K562 (cell line): ENCODE measurements around the gene MACROD2. TPM values are rescaled to one million over a fixed set of nuclear protein-coding genes. Genes with fewer than 3 reads are reported as not detected.

ENCODE experiments used
- ATAC-seq: fragments of 200-7000 bp; cut with Tn5 transposase; 3 replicates; pipeline ENCODE4 v1.9.1; 2020; ENCODE audit warnings: moderate library complexity
- BruUV-seq: library from RNA; stranded (reverse); fragments of 400-500 nt; replicated peaks from 2 replicates; lab custom pipeline; 2021; lab: Mats Ljungman, UMichigan
- CTCF ChIA-PET: fragments of 300-600 bp; formaldehyde crosslinking; extraction: SDS; loops from one replicate; lab custom pipeline; 2021; ENCODE audit warnings: low intra/inter-chr PET ratio; lab: Yijun Ruan, JAX
- POLR2A ChIA-PET: fragments of 300-600, 350-650 bp; sonication (Branson Sonifier 250); formaldehyde crosslinking; extraction: SDS; loops from one replicate; lab custom pipeline; 2021; ENCODE audit warnings: antibody characterized with exemption, inconsistent platforms; lab: Yijun Ruan, JAX
- DNase-seq, 4 experiments: peaks; one replicate each; pipeline versions ENCODE4 v3.0.0 to v3.0.0-alpha.2; 2011 to 2018; ENCODE audit warnings: low spot score in 3 of 4, mixed read lengths in 3 of 4; ENCODE audit errors: extremely low read depth in 1 of 4
- FAIRE-seq: peaks from 2 replicates; lab custom pipeline; 2011; peaks lifted over from hg19 to GRCh38; lab: Jason Lieb, UNC
- H2AFZ ChIP-seq: 2 replicates; pipeline ENCODE4 v1.6.0; 2011; ENCODE audit warnings: low read depth, low read length, control low read depth, inconsistent platforms
- H3K27ac ChIP-seq: fragments of 200-600 bp; 3 replicates; pipeline ENCODE4 v1.8.0; 2011; ENCODE audit warnings: low read depth, mild to moderate bottlenecking, control low read depth, inconsistent platforms, low read length, moderate library complexity, mixed read lengths; ENCODE audit errors: extremely low read depth
- H3K27me3 ChIP-seq, 2 experiments: fragments of 300-600 bp in 1 of 2; 2 replicates in 1 of 2; 3 replicates in 1 of 2; pipeline versions ENCODE4 v1.6.0 to v1.8.0; 2011; ENCODE audit warnings: inconsistent platforms in 2 of 2, low read length in 2 of 2, mild to moderate bottlenecking in 1 of 2, mixed read lengths in 1 of 2, moderate library complexity in 1 of 2; ENCODE audit not compliant: control insufficient read depth in 2 of 2, insufficient read depth in 2 of 2
- H3K36me3 ChIP-seq: fragments of 300-600 bp; 3 replicates; pipeline ENCODE4 v1.8.0; 2011; ENCODE audit warnings: mild to moderate bottlenecking, low read length, inconsistent platforms; ENCODE audit not compliant: control insufficient read depth, insufficient read depth
- H3K4me1 ChIP-seq, 2 experiments: fragments of 200-600 bp in 1 of 2; replicated peaks in 1 of 2; 2 replicates in 1 of 2; 3 replicates in 1 of 2; pipeline versions ENCODE4 v1.5.1 to v1.8.0; 2011; ENCODE audit warnings: inconsistent platforms in 2 of 2, low read length in 2 of 2, mild to moderate bottlenecking in 1 of 2, mixed read lengths in 1 of 2, moderate library complexity in 1 of 2; ENCODE audit not compliant: control insufficient read depth in 2 of 2, insufficient read depth in 2 of 2
- H3K4me2 ChIP-seq: 2 replicates; pipeline ENCODE4 v1.6.1; 2011; ENCODE audit warnings: low read length, control low read depth, inconsistent platforms, mixed read lengths; ENCODE audit not compliant: insufficient read depth
- H3K4me3 ChIP-seq: fragments of 200-600 bp; sonication (generic), shearing (Covaris generic); 2 replicates; pipeline ENCODE4 v1.5.1; 2016; ENCODE audit warnings: control low read depth, inconsistent platforms
- H3K79me2 ChIP-seq: fragments of 200-600 bp; 3 replicates; pipeline ENCODE4 v1.8.0; 2011; ENCODE audit warnings: low read length, inconsistent platforms; ENCODE audit not compliant: control insufficient read depth, insufficient read depth
- H3K9ac ChIP-seq, 2 experiments: 2 replicates each; pipeline versions ENCODE4 v1.6.0 to v1.6.1; 2011; ENCODE audit warnings: low read depth in 2 of 2, low read length in 2 of 2, control low read depth in 1 of 2, inconsistent platforms in 1 of 2, mild to moderate bottlenecking in 1 of 2, mixed read lengths in 1 of 2; ENCODE audit not compliant: insufficient read depth in 1 of 2
- H3K9me1 ChIP-seq: one replicate; pipeline ENCODE4 v1.6.0; 2011; ENCODE audit warnings: inconsistent platforms, mild to moderate bottlenecking, low read length, moderate library complexity; ENCODE audit not compliant: control insufficient read depth, insufficient read depth
- H3K9me3 ChIP-seq: replicated peaks from 2 replicates; pipeline ENCODE4 v1.5.1; 2011; ENCODE audit warnings: low read depth, low read length, inconsistent platforms; ENCODE audit not compliant: control insufficient read depth, insufficient read depth
- H4K20me1 ChIP-seq: replicated peaks from 2 replicates; pipeline ENCODE4 v1.6.1; 2011; ENCODE audit warnings: low read length, inconsistent platforms, mixed read lengths; ENCODE audit not compliant: control insufficient read depth, insufficient read depth
- ATF1 ChIP-seq, 2 experiments: fragments of 450-650 bp in 1 of 2; IDR thresholded peaks; 2 replicates each; pipeline ENCODE4 v1.6.1; 2016; ENCODE audit warnings: missing compliant biosample characterization in 1 of 2, missing genetic modification characterization in 1 of 2
- TAF15 ChIP-seq: fragments of 200-400 bp; formaldehyde crosslinking; IDR thresholded peaks from 2 replicates; pipeline ENCODE4 v1.6.1; 2017; ENCODE audit warnings: mild to moderate bottlenecking, low read depth, low read length, moderate library complexity
- WGBS: fragments of 100-300 bp; shearing (Covaris generic); methylation state at CpG from one replicate; pipeline ENCODE4 v1.1.6; 2016; ENCODE audit warnings: low coverage, mixed read lengths; ENCODE audit not compliant: insufficient coverage; ENCODE audit errors: missing lambda C conversion rate; 5-methylcytosine and 5-hydroxymethylcytosine counted together
- in situ Hi-C: fragments of 300-500 bp; cut with MboI; formaldehyde crosslinking; loops from 4 replicates; pipeline ENCODE4 v1.15.0; 2018; ENCODE audit warnings: inconsistent platforms, mixed read lengths
- intact Hi-C: fragments of 100-400 bp; cut with micrococcal nuclease; formaldehyde crosslinking; loops from 2 replicates; pipeline ENCODE4 v1.14.2; 2022
- polyA plus RNA-seq, 8 experiments: library from polyadenylated mRNA; depleted of rRNA in 4 of 8; stranded (reverse) in 5 of 8; unstranded in 3 of 8; fragments of >200 nt; fragmentation: Nextera tagmentation in 2 of 8; fragmentation: Illumina TruSeq in 1 of 8; extraction: Ambion mirVana in 2 of 8; extraction: Trizol in 1 of 8; gene quantifications; 2 replicates each; pipeline versions ENCODE4 v1.2.1 to v1.2.3, GENCODE V29; 2011 to 2014; ENCODE audit warnings: inconsistent platforms in 1 of 8, missing spikeins in 1 of 8
- total RNA-seq, 7 experiments: library from RNA; depleted of rRNA in 6 of 7; stranded (reverse); fragments of >200 nt in 6 of 7; fragmentation: Illumina TruSeq in 2 of 7; extraction: Trizol in 2 of 7; gene quantifications; 2 replicates each; pipeline versions ENCODE4 v1.2.1 to v1.2.3, GENCODE V29; 2011 to 2021; ENCODE audit warnings: low replicate concordance in 1 of 7
- TF ChIP-seq, protein P1 (sequence below): IDR thresholded peaks from 3 replicates; pipeline ENCODE4 v1.6.1; 2011; ENCODE audit warnings: borderline replicate concordance, mild to moderate bottlenecking; ENCODE audit not compliant: insufficient read length, insufficient read depth
- TF ChIP-seq, protein P2 (sequence below): sonication (generic); formaldehyde crosslinking; IDR thresholded peaks from 2 replicates; pipeline ENCODE4 v1.8.1; 2023; ENCODE audit warnings: missing genetic modification reagents, mild to moderate bottlenecking, borderline replicate concordance

Gene MACROD2
- total and polyA plus RNA-seq, 9 of the 15 experiments (the other 6 are each of a cell fraction or from before 2014, with no cell fraction given), result not detected

DNA sequence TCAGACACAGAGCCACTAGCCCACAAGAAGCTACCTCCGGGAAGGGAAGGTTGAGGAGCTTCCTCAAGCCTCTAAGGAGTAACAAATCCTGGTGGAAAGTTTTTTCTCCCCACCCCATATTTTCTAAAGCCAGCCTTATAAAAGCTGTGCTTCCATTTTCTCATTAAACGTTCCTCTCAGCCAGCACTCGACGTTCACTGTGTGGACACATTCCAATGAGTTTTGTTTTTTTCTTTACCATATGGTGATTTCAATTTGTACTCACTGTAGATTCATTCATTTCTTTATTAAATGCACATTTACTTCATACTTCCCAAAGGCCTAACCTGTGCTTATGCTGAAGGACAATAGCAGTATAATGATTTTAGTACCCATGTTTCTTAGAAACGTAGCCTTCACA, 536.5 kb downstream of the MACROD2 start:
- in situ Hi-C loops, result no loop called here
- Histone ChIP-seq H3K36me3 (no peaks in the 10 kb centered on the region), H3K79me2 (no peaks in the 10 kb centered on the region), H3K4me3 (no peak overlapping the region), H4K20me1 (no peaks in the 10 kb centered on the region), H3K9ac (no peak overlapping the region), H3K4me2 (no peak overlapping the region), H3K9me1 (no peaks in the 10 kb centered on the region), H3K4me1 (no peaks in the 10 kb centered on the region), H3K9me3 (no peaks in the 10 kb centered on the region), H3K27ac (no peak overlapping the region), H3K27me3 (no peaks in the 10 kb centered on the region), H2AFZ (no peak overlapping the region)
- FAIRE-seq (no peak), ATAC-seq (no peak), DNase-seq (no peak)
- WGBS, result 1% methylated on average over 5 of the region's 5 CpGs
- TF ChIP-seq, protein P1, sequence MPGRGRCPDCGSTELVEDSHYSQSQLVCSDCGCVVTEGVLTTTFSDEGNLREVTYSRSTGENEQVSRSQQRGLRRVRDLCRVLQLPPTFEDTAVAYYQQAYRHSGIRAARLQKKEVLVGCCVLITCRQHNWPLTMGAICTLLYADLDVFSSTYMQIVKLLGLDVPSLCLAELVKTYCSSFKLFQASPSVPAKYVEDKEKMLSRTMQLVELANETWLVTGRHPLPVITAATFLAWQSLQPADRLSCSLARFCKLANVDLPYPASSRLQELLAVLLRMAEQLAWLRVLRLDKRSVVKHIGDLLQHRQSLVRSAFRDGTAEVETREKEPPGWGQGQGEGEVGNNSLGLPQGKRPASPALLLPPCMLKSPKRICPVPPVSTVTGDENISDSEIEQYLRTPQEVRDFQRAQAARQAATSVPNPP, result no peak
- TF ChIP-seq TAF15, result no peak
- no peak for TF ChIP-seq ATF1 (CRISPR knock-in tag; IDR thresholded peaks at IDR 0.05)
- TF ChIP-seq ATF1 (tag; IDR thresholded peaks at IDR 0.05), result no peak
- TF ChIP-seq, protein P2, sequence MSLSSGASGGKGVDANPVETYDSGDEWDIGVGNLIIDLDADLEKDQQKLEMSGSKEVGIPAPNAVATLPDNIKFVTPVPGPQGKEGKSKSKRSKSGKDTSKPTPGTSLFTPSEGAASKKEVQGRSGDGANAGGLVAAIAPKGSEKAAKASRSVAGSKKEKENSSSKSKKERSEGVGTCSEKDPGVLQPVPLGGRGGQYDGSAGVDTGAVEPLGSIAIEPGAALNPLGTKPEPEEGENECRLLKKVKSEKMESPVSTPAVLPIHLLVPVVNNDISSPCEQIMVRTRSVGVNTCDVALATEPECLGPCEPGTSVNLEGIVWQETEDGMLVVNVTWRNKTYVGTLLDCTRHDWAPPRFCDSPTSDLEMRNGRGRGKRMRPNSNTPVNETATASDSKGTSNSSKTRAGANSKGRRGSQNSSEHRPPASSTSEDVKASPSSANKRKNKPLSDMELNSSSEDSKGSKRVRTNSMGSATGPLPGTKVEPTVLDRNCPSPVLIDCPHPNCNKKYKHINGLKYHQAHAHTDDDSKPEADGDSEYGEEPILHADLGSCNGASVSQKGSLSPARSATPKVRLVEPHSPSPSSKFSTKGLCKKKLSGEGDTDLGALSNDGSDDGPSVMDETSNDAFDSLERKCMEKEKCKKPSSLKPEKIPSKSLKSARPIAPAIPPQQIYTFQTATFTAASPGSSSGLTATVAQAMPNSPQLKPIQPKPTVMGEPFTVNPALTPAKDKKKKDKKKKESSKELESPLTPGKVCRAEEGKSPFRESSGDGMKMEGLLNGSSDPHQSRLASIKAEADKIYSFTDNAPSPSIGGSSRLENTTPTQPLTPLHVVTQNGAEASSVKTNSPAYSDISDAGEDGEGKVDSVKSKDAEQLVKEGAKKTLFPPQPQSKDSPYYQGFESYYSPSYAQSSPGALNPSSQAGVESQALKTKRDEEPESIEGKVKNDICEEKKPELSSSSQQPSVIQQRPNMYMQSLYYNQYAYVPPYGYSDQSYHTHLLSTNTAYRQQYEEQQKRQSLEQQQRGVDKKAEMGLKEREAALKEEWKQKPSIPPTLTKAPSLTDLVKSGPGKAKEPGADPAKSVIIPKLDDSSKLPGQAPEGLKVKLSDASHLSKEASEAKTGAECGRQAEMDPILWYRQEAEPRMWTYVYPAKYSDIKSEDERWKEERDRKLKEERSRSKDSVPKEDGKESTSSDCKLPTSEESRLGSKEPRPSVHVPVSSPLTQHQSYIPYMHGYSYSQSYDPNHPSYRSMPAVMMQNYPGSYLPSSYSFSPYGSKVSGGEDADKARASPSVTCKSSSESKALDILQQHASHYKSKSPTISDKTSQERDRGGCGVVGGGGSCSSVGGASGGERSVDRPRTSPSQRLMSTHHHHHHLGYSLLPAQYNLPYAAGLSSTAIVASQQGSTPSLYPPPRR (CRISPR knock-in tag), result no peak
- CTCF ChIA-PET, result no interaction called here
- intact Hi-C loops, result no loop called here
- no TSS peak for BruUV-seq
- POLR2A ChIA-PET, result no interaction called here
